Endothelial cell of umbilical vein (primary cell): ENCODE data around the gene PTPN14. TPM values are rescaled to one million over a fixed set of nuclear protein-coding genes. Genes with fewer than 3 reads are reported as not detected.

Experiments
- BruUV-seq: library from RNA; stranded (reverse); fragments of 400-500 nt; replicated peaks from 2 replicates; lab custom pipeline; 2021; lab: Mats Ljungman, UMichigan
- CTCF ChIA-PET: fragments of 300-600, 350-600 bp; sonication (Branson Sonifier 250); formaldehyde crosslinking; loops from one replicate; lab custom pipeline; 2021; ENCODE audit warnings: antibody characterized with exemption, inconsistent platforms; lab: Charles Lee
- POLR2A ChIA-PET: fragments of 300-600, 350-600 bp; sonication (Branson Sonifier 250); formaldehyde crosslinking; loops from one replicate; lab custom pipeline; 2021; ENCODE audit warnings: antibody characterized with exemption, inconsistent platforms; lab: Charles Lee
- DNase-seq: peaks from one replicate; pipeline ENCODE4 v3.0.0-alpha.2; 2011; ENCODE audit warnings: low read depth, low spot score
- FAIRE-seq: peaks from 2 replicates; lab custom pipeline; 2011; peaks lifted over from hg19 to GRCh38; lab: Jason Lieb, UNC
- H2AFZ ChIP-seq: 2 replicates; pipeline ENCODE4 v1.6.0; 2012; ENCODE audit warnings: low read depth, low read length, control low read depth, inconsistent platforms
- H3K27ac ChIP-seq: 2 replicates; pipeline ENCODE4 v1.5.1; 2011; ENCODE audit warnings: low read depth, mild to moderate bottlenecking, control low read depth, low read length, moderate library complexity; ENCODE audit not compliant: insufficient read depth
- H3K27me3 ChIP-seq, 2 experiments: 2 replicates each; pipeline versions ENCODE4 v1.6.0 to v1.6.1; 2011; ENCODE audit warnings: low read length in 2 of 2, mixed read lengths in 1 of 2; ENCODE audit not compliant: control insufficient read depth in 2 of 2, insufficient read depth in 2 of 2
- H3K36me3 ChIP-seq, 2 experiments: 2 replicates in 1 of 2; 3 replicates in 1 of 2; pipeline ENCODE4 v1.5.1; 2011; ENCODE audit warnings: low read length in 2 of 2, mild to moderate bottlenecking in 1 of 2, moderate library complexity in 1 of 2; ENCODE audit not compliant: control insufficient read depth in 2 of 2, insufficient read depth in 2 of 2; ENCODE audit errors: extremely low read depth in 1 of 2
- H3K4me1 ChIP-seq: 3 replicates; pipeline ENCODE4 v1.5.1; 2011; ENCODE audit warnings: mild to moderate bottlenecking, low read length; ENCODE audit not compliant: control insufficient read depth, insufficient read depth; ENCODE audit errors: extremely low read depth
- H3K4me2 ChIP-seq: 2 replicates; pipeline ENCODE4 v1.6.1; 2011; ENCODE audit warnings: low read length, control low read depth, mixed read lengths; ENCODE audit not compliant: insufficient read depth
- H3K4me3 ChIP-seq, 3 experiments: fragments of 200-600 bp in 1 of 3; sonication (generic), shearing (Covaris generic) in 1 of 3; replicated peaks in 1 of 3; 2 replicates each; pipeline ENCODE4 v1.5.1; 2011 to 2016; ENCODE audit warnings: control low read depth in 3 of 3, low read length in 3 of 3, mild to moderate bottlenecking in 2 of 3, inconsistent platforms in 1 of 3, low read depth in 1 of 3, moderate library complexity in 1 of 3; ENCODE audit not compliant: insufficient read depth in 1 of 3
- H3K79me2 ChIP-seq: 2 replicates; pipeline ENCODE4 v1.6.0; 2012; ENCODE audit warnings: low read length, inconsistent platforms; ENCODE audit not compliant: control insufficient read depth, insufficient read depth
- H3K9ac ChIP-seq: replicated peaks from 2 replicates; pipeline ENCODE3; 2011; ENCODE audit warnings: low read length, control low read depth; ENCODE audit not compliant: insufficient read depth; ENCODE audit errors: extremely low read depth
- H3K9me1 ChIP-seq: replicated peaks from 3 replicates; pipeline ENCODE4 v1.6.0; 2011; ENCODE audit warnings: mild to moderate bottlenecking, low read length; ENCODE audit not compliant: control insufficient read depth, insufficient read depth; ENCODE audit errors: extremely low read depth
- H3K9me3 ChIP-seq: replicated peaks from 2 replicates; pipeline ENCODE4 v1.5.1; 2012; ENCODE audit warnings: low read length, inconsistent platforms; ENCODE audit not compliant: control insufficient read depth, insufficient read depth
- H4K20me1 ChIP-seq: replicated peaks from 2 replicates; pipeline ENCODE3; 2011; ENCODE audit warnings: mild to moderate bottlenecking, low read length; ENCODE audit not compliant: control insufficient read depth, insufficient read depth; ENCODE audit errors: extremely low read depth
- EZH2 ChIP-seq: IDR thresholded peaks from 2 replicates; pipeline ENCODE4 v1.6.1; 2012; ENCODE audit warnings: borderline replicate concordance, low read depth, mild to moderate bottlenecking, moderate library complexity, low read length, inconsistent platforms; ENCODE audit not compliant: severe bottlenecking
- FOS ChIP-seq: IDR thresholded peaks from 2 replicates; pipeline ENCODE4 v1.6.1; 2011; ENCODE audit warnings: mild to moderate bottlenecking, low read length, moderate library complexity, borderline replicate concordance; ENCODE audit not compliant: insufficient read depth
- GATA2 ChIP-seq: IDR thresholded peaks from 2 replicates; pipeline ENCODE4 v1.7.0; 2011; ENCODE audit warnings: low read depth, mild to moderate bottlenecking, moderate library complexity, mixed read lengths, low read length; ENCODE audit not compliant: insufficient read length, insufficient read depth
- JUN ChIP-seq: IDR thresholded peaks from 2 replicates; pipeline ENCODE4 v1.6.1; 2011; ENCODE audit warnings: borderline replicate concordance, low read depth; ENCODE audit not compliant: insufficient read length, insufficient read depth
- MYC ChIP-seq: IDR thresholded peaks from one replicate; pipeline ENCODE4 v1.6.1; 2011; ENCODE audit warnings: mild to moderate bottlenecking, low read depth, low read length
- POLR2A ChIP-seq: IDR thresholded peaks from 2 replicates; pipeline ENCODE4 v1.6.1; 2012; ENCODE audit warnings: low read depth, mild to moderate bottlenecking, control low read depth, low read length
- POLR2AphosphoS5 ChIP-seq: IDR thresholded peaks from 2 replicates; pipeline ENCODE4 v1.6.1; 2012; ENCODE audit warnings: low read depth, mild to moderate bottlenecking, control low read depth, low read length, moderate library complexity; ENCODE audit not compliant: insufficient read depth
- dilution Hi-C: fragments of 300-500 bp; cut with MboI; formaldehyde crosslinking; loops from one replicate; pipeline ENCODE4 v1.15.0; 2019; ENCODE audit warnings: low sequenced_read_pairs; ENCODE audit not compliant: extremely low pct_ligation_motif_present
- intact Hi-C: fragments of 100-400 bp; cut with micrococcal nuclease; formaldehyde crosslinking; loops from one replicate; pipeline ENCODE4 v1.10.0; 2022
- polyA plus RNA-seq, 4 experiments: library from polyadenylated mRNA; depleted of rRNA in 3 of 4; stranded (reverse) in 3 of 4; unstranded in 1 of 4; fragments of >200 nt; gene quantifications; 2 replicates each; pipeline versions ENCODE4 v1.2.1 to v1.2.3, GENCODE V29; 2011 to 2012; ENCODE audit warnings: missing spikeins in 1 of 4
- total RNA-seq: library from RNA; stranded (reverse); gene quantifications from 2 replicates; pipeline ENCODE4 v1.2.3, GENCODE V29; 2021
- TF ChIP-seq, protein P1 (sequence below): IDR thresholded peaks from 2 replicates; pipeline ENCODE4 v1.6.1; 2011; ENCODE audit not compliant: insufficient read depth, insufficient read length
- TF ChIP-seq, protein P2 (sequence below), 2 donors: IDR thresholded peaks; 1 replicate in 1 of 2; 2 replicates in 1 of 2; pipeline ENCODE4 v1.5.1; 2011; ENCODE audit warnings: low read length in 2 of 2, mild to moderate bottlenecking in 2 of 2, moderate library complexity in 2 of 2, control low read depth in 1 of 2, inconsistent platforms in 1 of 2, low read depth in 1 of 2; ENCODE audit not compliant: insufficient read depth in 1 of 2; ENCODE audit errors: extremely low read depth in 1 of 2

PTPN14 gene
- total and polyA plus RNA-seq, 2 donors (not counting 3 experiments of a cell fraction or from before 2014, with no cell fraction given), result 18.5 to 93.0 TPM

DNA sequence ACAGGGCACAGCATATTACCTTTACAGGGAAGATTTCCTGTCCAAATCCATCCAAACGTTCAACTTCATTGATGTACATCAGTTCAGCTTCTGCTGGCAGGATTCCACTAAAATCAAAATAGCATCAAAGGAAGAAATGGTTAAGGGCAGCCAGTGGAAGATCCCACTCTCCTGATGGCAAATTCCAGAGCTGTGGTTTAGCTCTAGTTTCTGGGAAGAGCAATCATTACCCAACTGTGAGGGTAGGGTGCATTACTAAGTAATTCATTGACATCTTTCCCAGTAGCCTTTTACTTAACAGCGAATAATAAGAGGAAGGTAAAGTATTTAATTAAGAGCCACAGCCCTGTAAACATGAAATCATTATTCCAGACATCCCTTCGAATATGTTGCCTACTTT lies 149.7 kb downstream of the PTPN14 start:
- no peak overlapping the region for H3K4me3 ChIP-seq
- H3K9ac ChIP-seq, result no peak overlapping the region
- H2AFZ ChIP-seq, result no peak overlapping the region
- BruUV-seq, result no TSS peak
- CTCF ChIA-PET, result interaction anchor here (0.8 to 1.9 kb wide), 3 partner anchors 69 to 152 kb away, joined by 3 to 9 read pairs (median 4); partner anchors contain the start of gene PTPN14
- peaks cover 35% of the 10 kb centered on the region for H3K4me1 ChIP-seq
- H3K27ac ChIP-seq, result no peak overlapping the region
- no peaks in the 10 kb centered on the region for H3K27me3 ChIP-seq
- no peaks in the 10 kb centered on the region for H3K9me1 ChIP-seq
- TF ChIP-seq, protein P1, sequence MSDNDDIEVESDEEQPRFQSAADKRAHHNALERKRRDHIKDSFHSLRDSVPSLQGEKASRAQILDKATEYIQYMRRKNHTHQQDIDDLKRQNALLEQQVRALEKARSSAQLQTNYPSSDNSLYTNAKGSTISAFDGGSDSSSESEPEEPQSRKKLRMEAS, result no peak
- TF ChIP-seq MYC (no peak), POLR2A (no peak), POLR2AphosphoS5 (no peak), GATA2 (no peak), FOS (no peak), EZH2 (no peak), JUN (no peak)
- TF ChIP-seq, protein P2, sequence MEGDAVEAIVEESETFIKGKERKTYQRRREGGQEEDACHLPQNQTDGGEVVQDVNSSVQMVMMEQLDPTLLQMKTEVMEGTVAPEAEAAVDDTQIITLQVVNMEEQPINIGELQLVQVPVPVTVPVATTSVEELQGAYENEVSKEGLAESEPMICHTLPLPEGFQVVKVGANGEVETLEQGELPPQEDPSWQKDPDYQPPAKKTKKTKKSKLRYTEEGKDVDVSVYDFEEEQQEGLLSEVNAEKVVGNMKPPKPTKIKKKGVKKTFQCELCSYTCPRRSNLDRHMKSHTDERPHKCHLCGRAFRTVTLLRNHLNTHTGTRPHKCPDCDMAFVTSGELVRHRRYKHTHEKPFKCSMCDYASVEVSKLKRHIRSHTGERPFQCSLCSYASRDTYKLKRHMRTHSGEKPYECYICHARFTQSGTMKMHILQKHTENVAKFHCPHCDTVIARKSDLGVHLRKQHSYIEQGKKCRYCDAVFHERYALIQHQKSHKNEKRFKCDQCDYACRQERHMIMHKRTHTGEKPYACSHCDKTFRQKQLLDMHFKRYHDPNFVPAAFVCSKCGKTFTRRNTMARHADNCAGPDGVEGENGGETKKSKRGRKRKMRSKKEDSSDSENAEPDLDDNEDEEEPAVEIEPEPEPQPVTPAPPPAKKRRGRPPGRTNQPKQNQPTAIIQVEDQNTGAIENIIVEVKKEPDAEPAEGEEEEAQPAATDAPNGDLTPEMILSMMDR (IDR thresholded peaks at IDR 0.05; ENCODE audit: extremely low read depth in 1 of 2, insufficient read depth in 1 of 2, low read depth in 1 of 2, low read length in 2 of 2), result no peak
- H4K20me1 ChIP-seq, result no peaks in the 10 kb centered on the region
- no peaks in the 10 kb centered on the region for H3K9me3 ChIP-seq
- H3K4me2 ChIP-seq, result no peak overlapping the region
- POLR2A ChIA-PET, result interaction anchor here (4.2 kb wide), 1 partner anchor 150 kb away, joined by 22 read pairs; the partner anchor contains the start of gene PTPN14
- no peak for DNase-seq
- dilution Hi-C loops, result no loop called here
- peaks cover 10 to 16% of the 10 kb centered on the region in 2 experiments for H3K36me3 ChIP-seq
- intact Hi-C loops, result loop anchor here (5.0 kb wide), 1 partner anchor 96 kb away; no protein-coding TSS in a partner anchor
- H3K79me2 ChIP-seq, result peaks cover 15% of the 10 kb centered on the region
- no peak for FAIRE-seq
